GM23338 (cell line): ENCODE measurements around the gene FGF21.
"Not testable (repeated sequence)": the region's sequence is repeated elsewhere in the genome, so short reads cannot be mapped to it uniquely, and the experiment has no call there.

ENCODE experiments used
- CTCF ChIP-seq, 2 experiments: fragments of 200-600 bp in 1 of 2; sonication (generic) in 1 of 2; conservative IDR thresholded peaks; 2 replicates each; pipeline versions ENCODE4 v1.5.1 to v1.6.1; 2016 to 2017; ENCODE audit warnings: antibody characterized with exemption in 2 of 2, low read depth in 2 of 2, mild to moderate bottlenecking in 2 of 2, moderate library complexity in 1 of 2
- EZH2phosphoT487 ChIP-seq: fragments of 200-600 bp; sonication (generic); IDR thresholded peaks from one replicate; pipeline ENCODE4 v1.8.1; 2018; ENCODE audit warnings: antibody characterized with exemption; ENCODE audit not compliant: unreplicated experiment
- NANOG ChIP-seq: IDR thresholded peaks from 2 replicates; pipeline ENCODE4 v1.6.1; 2016; ENCODE audit warnings: antibody characterized with exemption, borderline replicate concordance
- REST ChIP-seq: IDR thresholded peaks from one replicate; pipeline ENCODE4 v1.6.1; 2018; ENCODE audit warnings: antibody characterized with exemption; ENCODE audit not compliant: unreplicated experiment
- ZNF331 ChIP-seq: fragments of 250-450 bp; sonication (Bioruptor Pico); IDR thresholded peaks from 2 replicates; pipeline ENCODE4 v1.5.0; 2020; ENCODE audit warnings: low read depth, mild to moderate bottlenecking, moderate library complexity

- not testable (repeated sequence) for TF ChIP-seq CTCF (conservative IDR thresholded peaks at IDR 0.05; ENCODE audit: low read depth in 2 of 2); EZH2phosphoT487; REST; ZNF331 (CRISPR knock-in tag); NANOG
Measured at GRCh38 chr19:48787331-48787730, 32.0 kb downstream of the FGF21 start.
